NCI-H146 treated with DMSO at 0.1 percent for 48 hours (cell line): Measurements from ENCODE around the gene AGGF1.
"Not testable (repeated sequence)": the region's sequence is repeated elsewhere in the genome, so short reads cannot be mapped to it uniquely, and the experiment has no call there.

ENCODE experiments used
- DNase-seq: peaks from one replicate; lab custom pipeline; 2025; ENCODE audit not compliant: unreplicated experiment; lab: John Stamatoyannopoulos, UW

Gene AGGF1, protein sequence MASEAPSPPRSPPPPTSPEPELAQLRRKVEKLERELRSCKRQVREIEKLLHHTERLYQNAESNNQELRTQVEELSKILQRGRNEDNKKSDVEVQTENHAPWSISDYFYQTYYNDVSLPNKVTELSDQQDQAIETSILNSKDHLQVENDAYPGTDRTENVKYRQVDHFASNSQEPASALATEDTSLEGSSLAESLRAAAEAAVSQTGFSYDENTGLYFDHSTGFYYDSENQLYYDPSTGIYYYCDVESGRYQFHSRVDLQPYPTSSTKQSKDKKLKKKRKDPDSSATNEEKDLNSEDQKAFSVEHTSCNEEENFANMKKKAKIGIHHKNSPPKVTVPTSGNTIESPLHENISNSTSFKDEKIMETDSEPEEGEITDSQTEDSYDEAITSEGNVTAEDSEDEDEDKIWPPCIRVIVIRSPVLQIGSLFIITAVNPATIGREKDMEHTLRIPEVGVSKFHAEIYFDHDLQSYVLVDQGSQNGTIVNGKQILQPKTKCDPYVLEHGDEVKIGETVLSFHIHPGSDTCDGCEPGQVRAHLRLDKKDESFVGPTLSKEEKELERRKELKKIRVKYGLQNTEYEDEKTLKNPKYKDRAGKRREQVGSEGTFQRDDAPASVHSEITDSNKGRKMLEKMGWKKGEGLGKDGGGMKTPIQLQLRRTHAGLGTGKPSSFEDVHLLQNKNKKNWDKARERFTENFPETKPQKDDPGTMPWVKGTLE

DNA sequence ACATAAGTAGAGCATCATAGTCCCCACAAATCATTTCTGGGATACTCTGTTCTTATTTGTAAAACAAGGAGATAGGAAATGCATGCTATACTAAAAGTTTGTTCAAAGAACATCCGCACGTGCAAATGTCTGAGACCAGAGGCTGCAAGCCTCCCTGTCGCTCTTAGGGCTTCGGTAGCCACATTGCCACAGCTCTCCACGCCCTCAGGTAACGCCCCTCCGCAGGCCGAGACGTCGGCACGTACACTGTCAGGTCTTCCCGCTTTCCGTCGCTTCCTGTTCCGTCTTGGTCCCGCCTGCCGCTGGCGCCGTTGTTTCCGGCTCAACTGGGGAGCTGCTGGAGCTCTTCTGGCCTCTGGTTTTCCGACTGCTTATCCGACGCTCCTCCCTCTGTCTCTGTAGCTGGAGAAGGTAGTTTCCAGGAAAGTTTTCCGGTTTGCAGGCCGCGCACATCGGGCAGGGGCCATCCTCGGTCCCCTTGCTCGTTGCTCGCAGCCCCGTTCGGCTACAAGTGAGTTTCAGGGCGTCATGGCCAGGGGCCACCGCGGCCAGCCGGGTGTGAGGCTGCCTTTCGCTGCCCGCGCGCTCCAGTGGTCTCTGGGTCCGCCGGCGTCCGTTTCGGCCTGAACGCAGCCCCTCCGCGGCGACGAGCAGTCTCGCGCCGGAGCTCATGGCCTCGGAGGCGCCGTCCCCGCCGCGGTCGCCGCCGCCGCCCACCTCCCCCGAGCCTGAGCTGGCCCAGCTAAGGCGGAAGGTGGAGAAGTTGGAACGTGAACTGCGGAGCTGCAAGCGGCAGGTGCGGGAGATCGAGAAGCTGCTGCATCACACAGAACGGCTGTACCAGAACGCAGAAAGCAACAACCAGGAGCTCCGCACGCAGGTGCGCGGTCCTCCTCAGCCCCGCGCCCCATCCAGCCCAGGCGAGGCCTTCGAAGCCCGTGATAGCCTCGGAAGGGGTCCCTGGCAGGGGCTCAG is at the start of gene AGGF1:
AGGF1 (plus strand) TSS at position 308 of the 975 bp plus-strand sequence; CDS start at position 671, 363 bp downstream.
- DNase-seq, result peak; percentile 96

GRCh38 chr5:76980518-76981144 is 49.6 kb upstream of the AGGF1 start:
- no peak for DNase-seq

GRCh38 chr5:76982450-76982849 is 47.8 kb upstream of the AGGF1 start:
- no peak for DNase-seq

DNA sequence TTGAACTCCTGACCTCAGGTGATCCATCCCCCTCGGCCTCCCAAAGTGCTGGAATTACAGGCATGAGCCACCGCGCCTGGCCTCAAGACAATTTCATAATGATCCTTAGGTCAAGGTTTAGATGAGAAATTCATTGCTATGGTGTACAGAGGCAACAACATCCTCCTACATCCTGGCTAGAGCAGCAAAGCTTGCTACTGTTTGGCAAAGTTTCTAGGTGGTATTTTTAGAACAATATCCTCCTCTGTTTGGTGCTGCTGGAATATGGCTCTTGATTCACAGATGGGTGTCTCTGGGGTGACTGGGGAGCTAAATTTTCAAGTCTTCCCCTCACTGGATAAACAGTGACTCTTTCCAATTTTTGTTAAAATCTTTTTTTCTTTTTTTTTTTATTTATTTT is 46.7 kb upstream of the AGGF1 start:
- DNase-seq, result no peak

DNA sequence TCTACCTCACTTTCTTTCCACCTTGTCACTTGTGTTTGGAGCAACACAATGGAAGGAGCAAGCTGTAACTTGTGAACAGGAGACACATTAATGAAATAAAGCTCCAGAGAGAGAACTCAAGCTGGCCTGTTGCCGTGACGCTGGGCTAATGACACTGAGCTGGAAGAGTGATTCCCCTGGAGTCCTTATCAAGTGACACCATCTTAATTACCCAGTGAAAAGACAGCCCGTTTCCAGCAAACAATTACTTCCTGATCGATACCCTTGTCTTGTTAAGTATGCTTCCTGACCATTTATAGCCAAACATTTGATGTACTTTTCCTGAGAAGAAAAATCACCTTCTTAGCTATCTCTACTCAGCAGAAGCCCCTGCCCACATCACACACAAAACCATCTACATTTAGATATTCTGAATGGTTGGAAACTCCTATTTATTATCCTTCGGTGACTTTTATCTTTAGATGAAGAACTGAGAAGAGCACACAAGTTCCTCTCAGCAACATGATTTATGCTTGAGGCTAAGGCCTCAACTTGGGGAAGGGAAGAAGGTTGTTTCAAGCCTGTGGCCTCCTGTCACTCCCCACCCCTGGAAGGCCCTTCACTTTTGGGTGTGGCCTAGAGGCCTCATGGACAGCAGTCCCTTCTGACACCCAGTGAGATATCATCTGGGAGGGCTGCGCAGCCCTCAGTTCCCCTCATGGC is 43.2 kb upstream of the AGGF1 start:
- peak; percentile 64 for DNase-seq

DNA sequence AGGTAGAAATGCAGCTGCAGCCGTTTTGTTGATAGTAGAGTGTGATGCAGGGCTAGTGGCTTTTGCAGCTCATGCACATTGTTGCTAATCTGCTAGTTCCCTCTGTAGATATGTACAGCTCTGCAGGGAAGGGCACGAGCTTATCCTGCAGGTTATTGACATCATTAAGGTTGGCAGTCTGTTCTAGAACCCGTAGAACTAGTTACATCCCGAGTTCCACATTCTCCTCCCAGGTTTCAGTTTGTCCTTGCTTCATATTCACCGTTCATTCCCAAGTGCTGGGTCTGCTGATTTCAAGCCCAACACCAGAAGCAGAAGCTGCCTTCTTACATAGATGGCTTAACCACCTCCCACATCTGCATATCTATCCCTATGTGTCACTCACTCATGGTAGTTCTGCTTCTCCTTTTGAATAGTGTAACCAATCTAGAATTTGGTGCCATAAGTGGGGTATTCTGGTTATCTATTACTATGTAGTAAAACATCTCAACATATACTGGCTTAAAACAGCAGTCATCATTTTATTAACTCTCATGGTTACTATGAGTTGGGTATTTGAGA is 39.2 kb upstream of the AGGF1 start:
- DNase-seq, result no peak

GRCh38 chr5:76993436-76993835 is 36.8 kb upstream of the AGGF1 start:
- not testable (repeated sequence) for DNase-seq

GRCh38 chr5:76994337-76994736 is 35.9 kb upstream of the AGGF1 start:
- no peak for DNase-seq

DNA sequence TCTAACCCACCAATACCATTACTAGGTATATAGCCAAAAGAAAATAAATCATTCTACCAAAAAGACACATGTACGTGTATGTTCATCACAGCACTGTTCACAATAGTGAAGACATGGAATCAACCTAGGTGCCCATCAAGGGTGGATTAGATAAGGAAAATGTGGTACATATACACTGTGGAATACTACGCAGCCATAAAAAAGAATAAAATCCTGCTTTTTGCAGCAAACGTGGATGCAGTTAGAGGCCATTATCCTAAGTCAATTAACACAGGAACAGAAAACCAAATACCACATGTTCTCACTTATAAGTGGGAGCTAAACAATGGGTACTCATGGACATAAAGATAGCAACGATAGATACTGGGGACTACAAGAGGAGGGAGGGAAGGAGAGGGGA is 32.0 kb upstream of the AGGF1 start:
- DNase-seq, result not testable (repeated sequence)

DNA sequence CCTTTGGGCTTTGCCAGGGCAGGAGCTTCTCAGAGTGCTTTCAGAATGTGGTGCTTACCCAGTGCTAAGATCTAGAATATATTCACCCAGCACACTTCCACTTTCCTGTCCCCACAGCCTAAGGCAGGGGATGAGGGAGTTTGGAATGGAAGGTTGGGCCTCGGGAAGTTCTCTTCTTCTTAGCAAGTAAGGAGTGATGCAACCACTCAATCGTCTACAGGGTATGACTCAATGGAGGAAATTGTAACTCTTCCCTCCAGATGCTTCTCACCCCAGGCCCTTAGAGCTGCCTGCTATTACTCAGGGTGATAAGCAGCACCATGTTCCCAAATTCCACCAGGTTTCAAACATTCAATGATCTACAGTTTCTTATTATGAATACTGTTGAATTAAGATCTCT is 30.8 kb upstream of the AGGF1 start:
- DNase-seq, result no peak

- no peak for DNase-seq
Measured at GRCh38 chr5:77003246-77003645, 27.0 kb upstream of the AGGF1 start.

DNA sequence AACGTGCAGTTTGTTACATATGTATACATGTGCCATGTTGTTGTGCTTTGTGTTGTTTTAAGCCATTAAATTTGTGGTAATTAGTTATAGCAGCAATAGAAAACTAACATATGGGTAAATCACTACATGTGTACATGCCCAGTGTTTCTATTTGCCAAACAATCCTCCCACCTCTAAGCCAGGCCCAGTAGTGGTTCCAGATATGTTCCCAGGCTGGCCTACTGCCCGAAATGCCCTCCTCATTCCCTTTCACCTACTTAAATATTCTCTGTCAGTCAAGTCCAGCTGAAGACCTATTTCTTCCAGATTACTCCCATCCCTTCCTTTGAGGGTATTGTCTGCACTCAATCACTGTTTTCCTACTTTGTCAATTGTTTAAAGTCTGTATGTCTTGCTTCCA is 24.1 kb upstream of the AGGF1 start:
- DNase-seq, result no peak

GRCh38 chr5:77008413-77008812 is 21.8 kb upstream of the AGGF1 start:
- no peak for DNase-seq

GRCh38 chr5:77010243-77010642 is 20.0 kb upstream of the AGGF1 start:
- no peak for DNase-seq

GRCh38 chr5:77011498-77011897 is 18.7 kb upstream of the AGGF1 start:
- no peak for DNase-seq

GRCh38 chr5:77012601-77013000 is 17.6 kb upstream of the AGGF1 start:
- no peak for DNase-seq

DNA sequence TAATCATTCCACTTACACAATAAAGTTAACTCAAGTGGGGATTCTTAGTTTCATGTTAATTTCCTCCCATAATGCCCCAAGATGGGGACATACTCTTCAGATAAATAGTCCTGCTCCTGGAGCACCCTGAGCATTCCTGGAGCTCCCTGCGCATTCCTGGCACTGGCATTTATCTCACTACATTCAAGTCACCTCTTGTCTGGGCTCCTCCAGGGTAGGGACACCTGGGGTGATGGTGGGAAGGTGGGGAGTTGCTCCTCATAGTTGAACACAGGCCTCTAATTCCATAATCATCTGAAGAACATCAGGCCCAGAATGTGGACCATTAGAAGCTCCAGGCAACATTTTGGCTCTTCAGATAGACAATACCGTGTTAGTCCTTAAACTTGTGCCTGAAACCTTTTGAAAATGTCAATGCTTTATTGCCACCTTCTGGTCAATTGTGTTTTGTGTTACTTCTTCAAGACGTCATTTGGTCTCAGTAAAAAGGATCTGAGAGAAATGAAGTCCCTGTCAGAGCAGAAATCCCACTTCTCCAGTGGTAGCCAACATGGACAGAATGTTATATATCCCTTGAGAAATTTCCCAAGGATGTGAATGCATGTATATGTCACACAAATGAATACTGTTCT is 14.2 kb upstream of the AGGF1 start:
- no peak for DNase-seq

- no peak for DNase-seq
Measured at GRCh38 chr5:77016962-77017361, 13.2 kb upstream of the AGGF1 start.

GRCh38 chr5:77017668-77018067 is 12.5 kb upstream of the AGGF1 start:
- no peak for DNase-seq
